ENCODE measurements around the gene TPP2.

GRCh38 chr13:102609696-102610095, 12.9 kb downstream of the TPP2 start:
- TF ChIP-seq CTCF (IDR thresholded peaks at IDR 0.05) = no peak
- TF ChIP-seq POLR2A (IDR thresholded peaks at IDR 0.05) = no peak

All from thyroid gland (tissue), 4 donors.